Measurements from ENCODE around the gene PRXL2B.
A peak's percentile ranks its signal among the peaks of the same experiment; 100 is the strongest.

The PRXL2B gene

GRCh38 chr1:2555634-2556276, 30.8 kb upstream of the PRXL2B start:
- DNase-seq (ENCODE audit: insufficient read length, low spot score) (no peak), FAIRE-seq (no peak)
- no peak for TF ChIP-seq POLR2A (IDR thresholded peaks at IDR 0.05; ENCODE audit: low read depth, low read length)

GRCh38 chr1:2556277-2556677, 30.3 kb upstream of the PRXL2B start, which contains the start of gene TNFRSF14:
TSS of gene TNFRSF14 (plus strand) at chr1:2556371. CDS start at chr1:2556665, 294 bp downstream.
- DNase-seq (ENCODE audit: insufficient read length, low spot score) (no peak), FAIRE-seq (no peak)
- peak; percentile 5; the same call in 1 of the 2 replicates for TF ChIP-seq POLR2A (IDR thresholded peaks at IDR 0.05; ENCODE audit: low read depth, low read length)

GRCh38 chr1:2556678-2557481, 29.7 kb upstream of the PRXL2B start:
- FAIRE-seq = no peak
- TF ChIP-seq POLR2A (IDR thresholded peaks at IDR 0.05; ENCODE audit: low read depth, low read length) = no peak
- DNase-seq (ENCODE audit: insufficient read length, low spot score) = no peak

GRCh38 chr1:2557482-2558400, 28.8 kb upstream of the PRXL2B start:
- no peak for FAIRE-seq
- no peak for TF ChIP-seq POLR2A (IDR thresholded peaks at IDR 0.05; ENCODE audit: low read depth, low read length)

GRCh38 chr1:2558420-2558819, 28.2 kb upstream of the PRXL2B start:
- TF ChIP-seq POLR2A (IDR thresholded peaks at IDR 0.05; ENCODE audit: low read depth, low read length) = no peak
- FAIRE-seq (no peak), DNase-seq (ENCODE audit: insufficient read length, low spot score) (no peak)

More at GRCh38 chr1:2557482-2558400, 28.8 kb upstream of the PRXL2B start:
- no peak for DNase-seq (ENCODE audit: insufficient read length, low spot score)

- DNase-seq (ENCODE audit: insufficient read length, low spot score) = no peak
- no peak for FAIRE-seq
- TF ChIP-seq POLR2A (IDR thresholded peaks at IDR 0.05; ENCODE audit: low read depth, low read length) = no peak
Observed at GRCh38 chr1:2558861-2559260, 27.7 kb upstream of the PRXL2B start.

GRCh38 chr1:2559509-2560298, 26.9 kb upstream of the PRXL2B start:
- no peak for TF ChIP-seq POLR2A (IDR thresholded peaks at IDR 0.05; ENCODE audit: low read depth, low read length)
- DNase-seq (ENCODE audit: insufficient read length, low spot score) (no peak), FAIRE-seq (no peak)

GRCh38 chr1:2560299-2561073, 26.1 kb upstream of the PRXL2B start:
- FAIRE-seq = no peak
- no peak for TF ChIP-seq POLR2A (IDR thresholded peaks at IDR 0.05; ENCODE audit: low read depth, low read length)
- no peak for DNase-seq (ENCODE audit: insufficient read length, low spot score)

- DNase-seq (ENCODE audit: insufficient read length, low spot score) = no peak
- no peak for TF ChIP-seq POLR2A (IDR thresholded peaks at IDR 0.05; ENCODE audit: low read depth, low read length)
- no peak for FAIRE-seq
Observed at GRCh38 chr1:2561446-2561845, 25.1 kb upstream of the PRXL2B start.

- DNase-seq (ENCODE audit: insufficient read length, low spot score) (no peak), FAIRE-seq (no peak)
- no peak for TF ChIP-seq POLR2A (IDR thresholded peaks at IDR 0.05; ENCODE audit: low read depth, low read length)
Observed at GRCh38 chr1:2561898-2562895, 24.4 kb upstream of the PRXL2B start.

GRCh38 chr1:2563205-2563604, 23.4 kb upstream of the PRXL2B start:
- DNase-seq (ENCODE audit: insufficient read length, low spot score) = no peak
- TF ChIP-seq POLR2A (IDR thresholded peaks at IDR 0.05; ENCODE audit: low read depth, low read length) = no peak
- no peak for FAIRE-seq

Data from H54 (cell line).